Ishikawa (cell line): ENCODE data around the gene SCYL1.

Experiments
- EGR1 ChIP-seq: IDR thresholded peaks from 2 replicates; pipeline ENCODE4 v1.6.1; 2012
- EP300 ChIP-seq: IDR thresholded peaks from 2 replicates; pipeline ENCODE4 v1.6.1; 2012; ENCODE audit warnings: borderline replicate concordance
- FOXM1 ChIP-seq: IDR thresholded peaks from 2 replicates; pipeline ENCODE4 v1.6.1; 2012; ENCODE audit warnings: low read depth, borderline replicate concordance
- RAD21 ChIP-seq: IDR thresholded peaks from 2 replicates; pipeline ENCODE4 v1.6.1; 2012; ENCODE audit warnings: low read depth
- TAF1 ChIP-seq: IDR thresholded peaks from 2 replicates; pipeline ENCODE4 v1.6.1; 2012; ENCODE audit warnings: low read depth, mild to moderate bottlenecking
- TEAD4 ChIP-seq: IDR thresholded peaks from 2 replicates; pipeline ENCODE4 v1.6.1; 2012
- YY1 ChIP-seq: IDR thresholded peaks from 2 replicates; pipeline ENCODE4 v1.6.1; 2012; ENCODE audit warnings: low read depth
- ZBTB7A ChIP-seq: IDR thresholded peaks from 2 replicates; pipeline ENCODE4 v1.6.1; 2012; ENCODE audit warnings: low read depth
- TF ChIP-seq, protein P1 (sequence below): IDR thresholded peaks from 2 replicates; pipeline ENCODE4 v1.6.1; 2012
- TF ChIP-seq, protein P2 (sequence below): IDR thresholded peaks from 2 replicates; pipeline ENCODE4 v1.6.1; 2012
- TF ChIP-seq, protein P3 (sequence below): IDR thresholded peaks from 2 replicates; pipeline ENCODE4 v1.6.1; 2012; ENCODE audit warnings: low read depth, mild to moderate bottlenecking

DNA sequence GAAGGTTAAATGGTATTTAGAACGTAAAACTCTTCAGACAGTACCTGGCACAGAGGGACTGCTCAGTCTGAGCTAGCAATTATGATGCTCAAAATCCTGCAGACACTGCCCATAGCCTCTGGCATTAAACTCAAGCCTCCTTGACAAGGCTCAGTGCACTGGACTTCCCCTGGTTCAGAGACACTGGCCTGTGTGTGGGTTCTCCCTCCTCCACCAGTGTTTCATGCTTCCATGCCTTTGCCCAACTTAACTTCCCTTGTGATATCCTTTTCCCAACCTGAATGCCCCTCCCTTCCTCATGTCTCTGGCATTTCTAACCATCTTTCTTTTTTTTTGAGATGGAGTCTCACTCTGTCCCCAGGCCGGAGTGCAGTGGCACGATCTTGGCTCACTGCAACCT, 24.2 kb downstream of the SCYL1 start:
- TF ChIP-seq EP300 (no peak), YY1 (no peak), RAD21 (no peak), TAF1 (no peak), FOXM1 (no peak), ZBTB7A (no peak), TEAD4 (no peak), EGR1 (no peak)
- TF ChIP-seq, protein P1, sequence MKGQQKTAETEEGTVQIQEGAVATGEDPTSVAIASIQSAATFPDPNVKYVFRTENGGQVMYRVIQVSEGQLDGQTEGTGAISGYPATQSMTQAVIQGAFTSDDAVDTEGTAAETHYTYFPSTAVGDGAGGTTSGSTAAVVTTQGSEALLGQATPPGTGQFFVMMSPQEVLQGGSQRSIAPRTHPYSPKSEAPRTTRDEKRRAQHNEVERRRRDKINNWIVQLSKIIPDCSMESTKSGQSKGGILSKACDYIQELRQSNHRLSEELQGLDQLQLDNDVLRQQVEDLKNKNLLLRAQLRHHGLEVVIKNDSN = no peak
- TF ChIP-seq, protein P2, sequence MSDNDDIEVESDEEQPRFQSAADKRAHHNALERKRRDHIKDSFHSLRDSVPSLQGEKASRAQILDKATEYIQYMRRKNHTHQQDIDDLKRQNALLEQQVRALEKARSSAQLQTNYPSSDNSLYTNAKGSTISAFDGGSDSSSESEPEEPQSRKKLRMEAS = no peak
- TF ChIP-seq, protein P3, sequence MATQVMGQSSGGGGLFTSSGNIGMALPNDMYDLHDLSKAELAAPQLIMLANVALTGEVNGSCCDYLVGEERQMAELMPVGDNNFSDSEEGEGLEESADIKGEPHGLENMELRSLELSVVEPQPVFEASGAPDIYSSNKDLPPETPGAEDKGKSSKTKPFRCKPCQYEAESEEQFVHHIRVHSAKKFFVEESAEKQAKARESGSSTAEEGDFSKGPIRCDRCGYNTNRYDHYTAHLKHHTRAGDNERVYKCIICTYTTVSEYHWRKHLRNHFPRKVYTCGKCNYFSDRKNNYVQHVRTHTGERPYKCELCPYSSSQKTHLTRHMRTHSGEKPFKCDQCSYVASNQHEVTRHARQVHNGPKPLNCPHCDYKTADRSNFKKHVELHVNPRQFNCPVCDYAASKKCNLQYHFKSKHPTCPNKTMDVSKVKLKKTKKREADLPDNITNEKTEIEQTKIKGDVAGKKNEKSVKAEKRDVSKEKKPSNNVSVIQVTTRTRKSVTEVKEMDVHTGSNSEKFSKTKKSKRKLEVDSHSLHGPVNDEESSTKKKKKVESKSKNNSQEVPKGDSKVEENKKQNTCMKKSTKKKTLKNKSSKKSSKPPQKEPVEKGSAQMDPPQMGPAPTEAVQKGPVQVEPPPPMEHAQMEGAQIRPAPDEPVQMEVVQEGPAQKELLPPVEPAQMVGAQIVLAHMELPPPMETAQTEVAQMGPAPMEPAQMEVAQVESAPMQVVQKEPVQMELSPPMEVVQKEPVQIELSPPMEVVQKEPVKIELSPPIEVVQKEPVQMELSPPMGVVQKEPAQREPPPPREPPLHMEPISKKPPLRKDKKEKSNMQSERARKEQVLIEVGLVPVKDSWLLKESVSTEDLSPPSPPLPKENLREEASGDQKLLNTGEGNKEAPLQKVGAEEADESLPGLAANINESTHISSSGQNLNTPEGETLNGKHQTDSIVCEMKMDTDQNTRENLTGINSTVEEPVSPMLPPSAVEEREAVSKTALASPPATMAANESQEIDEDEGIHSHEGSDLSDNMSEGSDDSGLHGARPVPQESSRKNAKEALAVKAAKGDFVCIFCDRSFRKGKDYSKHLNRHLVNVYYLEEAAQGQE = no peak
